GM21737 (cell line): Measurements from ENCODE around the gene GALK2.
"Not testable (repeated sequence)": the region's sequence is repeated elsewhere in the genome, so short reads cannot be mapped to it uniquely, and the experiment has no call there.

ENCODE experiments used
- ATAC-seq: cut with Tn5 transposase; IDR thresholded peaks from one replicate; pipeline ENCODE4 v1.9.1; 2021; ENCODE audit warnings: mild to moderate bottlenecking, moderate library complexity; ENCODE audit not compliant: unreplicated experiment

GALK2 gene

DNA sequence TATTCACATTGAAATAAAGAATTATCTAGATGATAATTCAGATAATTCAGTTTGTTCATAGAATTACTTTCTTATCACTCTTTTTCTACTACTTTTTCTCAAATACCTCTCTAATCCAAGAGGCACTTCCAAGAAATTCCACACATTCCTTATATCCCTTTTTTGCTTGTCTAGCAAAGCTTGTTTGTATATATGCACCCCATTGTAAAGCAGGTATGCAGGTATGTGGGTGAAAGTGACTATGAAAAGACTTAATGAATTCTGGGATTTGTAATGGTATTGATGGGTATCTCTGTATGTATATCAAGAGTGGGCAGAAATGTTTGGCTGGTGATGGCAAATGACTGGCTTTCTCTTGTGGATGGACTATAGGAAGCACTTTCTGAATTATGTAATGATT lies 158.9 kb downstream of the GALK2 start:
- no peak for ATAC-seq

DNA sequence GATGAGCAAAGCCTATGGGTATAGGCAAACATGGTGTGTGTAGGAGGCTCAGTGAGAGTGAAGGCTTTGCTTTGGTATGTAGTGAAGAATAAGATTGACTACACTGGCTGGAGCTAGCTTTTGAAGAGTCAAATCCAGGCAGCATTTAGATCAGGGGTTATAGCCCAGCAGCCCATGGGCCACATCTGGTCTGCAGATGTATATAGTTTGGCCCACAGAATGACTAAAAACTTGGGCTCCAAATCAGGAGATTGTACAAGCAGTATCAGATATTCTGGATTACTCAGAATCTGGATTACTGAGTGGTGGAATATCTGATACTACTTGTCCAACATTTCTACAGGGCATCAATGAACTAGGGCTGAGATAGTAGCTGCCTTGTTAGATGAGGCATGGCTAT lies 160.1 kb downstream of the GALK2 start:
- ATAC-seq, result no peak

DNA sequence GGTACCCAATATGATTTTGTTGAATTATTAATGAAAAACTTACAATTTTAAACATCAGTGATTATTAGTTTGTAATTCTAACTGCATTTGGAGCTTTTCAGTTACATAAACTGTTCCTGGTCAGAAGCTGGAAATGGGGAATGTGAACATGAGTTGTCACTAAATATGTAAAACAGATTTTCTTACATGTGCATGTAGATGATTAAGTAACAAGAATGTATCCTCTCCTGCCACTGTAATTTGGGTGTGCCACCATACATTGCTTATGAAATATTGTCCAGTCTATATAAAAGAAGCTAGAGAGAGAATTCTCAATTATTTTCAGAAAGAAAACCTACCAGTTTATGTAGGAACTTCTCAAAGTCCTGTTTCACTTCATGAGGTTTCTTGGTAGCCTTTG lies 161.4 kb downstream of the GALK2 start:
- ATAC-seq, result no peak

DNA sequence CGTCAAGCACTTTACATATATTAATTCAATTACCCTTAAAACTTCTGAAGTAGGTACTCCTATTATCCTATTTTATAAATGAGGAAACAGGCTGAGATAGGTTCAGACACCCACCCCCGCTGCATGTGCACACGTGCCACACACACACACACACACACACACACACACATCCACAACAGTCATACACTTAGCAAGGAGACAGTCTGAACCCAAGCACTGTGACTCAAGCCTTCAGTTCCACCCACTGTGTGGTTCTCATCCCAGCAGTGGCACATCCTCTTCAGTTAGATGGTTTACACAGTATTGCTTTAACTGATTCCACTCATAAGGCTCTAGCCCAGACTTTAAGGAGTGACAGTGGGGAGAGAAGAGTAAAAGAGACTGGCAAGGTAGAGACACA lies 161.9 kb downstream of the GALK2 start:
- no peak for ATAC-seq

DNA sequence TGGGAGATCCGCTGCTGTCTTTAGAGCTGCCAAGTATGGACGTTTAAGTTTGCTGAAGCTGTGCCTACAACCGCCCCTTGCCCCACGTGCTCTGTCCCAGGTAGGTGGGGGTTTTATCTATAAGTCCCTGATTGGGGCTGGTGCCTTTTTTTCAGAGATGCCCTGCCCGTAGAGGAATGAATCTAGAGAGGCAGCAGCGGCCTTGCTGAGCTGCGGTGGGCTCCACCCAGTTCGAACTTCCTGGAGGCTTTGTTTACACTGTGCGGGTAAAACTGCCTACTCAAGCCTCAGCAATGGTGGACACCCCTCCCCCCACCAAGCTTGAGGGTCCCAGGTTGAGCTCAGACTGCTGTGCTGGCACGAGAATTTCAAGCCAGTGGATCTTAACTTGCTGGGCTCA lies 169.6 kb downstream of the GALK2 start:
- no peak for ATAC-seq

DNA sequence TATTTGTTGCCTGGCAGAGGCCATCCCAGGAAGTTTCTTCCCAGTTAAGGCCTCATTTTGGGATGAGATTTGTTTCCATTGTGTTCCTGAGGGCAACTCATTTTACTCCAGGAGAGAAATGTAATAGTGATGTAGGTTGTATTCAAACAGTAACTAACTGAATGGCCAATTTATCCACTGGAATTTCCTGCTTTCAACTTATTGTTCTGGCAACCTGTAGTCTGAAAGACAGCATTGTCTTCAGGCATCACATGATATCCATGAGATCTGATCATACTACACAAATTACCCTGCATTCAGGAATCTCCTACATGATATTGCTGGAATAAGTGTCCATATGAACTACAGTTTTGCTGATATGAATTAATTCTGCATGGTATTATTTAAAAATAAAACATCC lies 173.5 kb downstream of the GALK2 start:
- no peak for ATAC-seq

DNA sequence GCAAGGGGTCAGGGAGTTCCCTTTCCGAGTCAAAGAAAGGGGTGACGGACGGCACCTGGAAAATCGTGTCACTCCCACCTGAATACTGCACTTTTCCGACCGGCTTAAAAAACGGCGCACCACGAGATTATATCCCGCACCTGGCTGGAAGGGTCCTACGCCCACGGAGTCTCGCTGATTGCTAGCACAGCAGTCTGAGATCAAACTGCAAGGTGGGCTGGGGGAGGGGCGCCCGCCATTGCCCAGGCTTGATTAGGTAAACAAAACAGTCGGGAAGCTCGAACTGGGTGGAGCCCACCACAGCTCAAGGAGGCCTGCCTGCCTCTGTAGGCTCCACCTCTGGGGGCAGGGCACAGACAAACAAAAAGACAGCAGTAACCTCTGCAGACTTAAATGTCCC lies 184.4 kb downstream of the GALK2 start:
- not testable (repeated sequence) for ATAC-seq

DNA sequence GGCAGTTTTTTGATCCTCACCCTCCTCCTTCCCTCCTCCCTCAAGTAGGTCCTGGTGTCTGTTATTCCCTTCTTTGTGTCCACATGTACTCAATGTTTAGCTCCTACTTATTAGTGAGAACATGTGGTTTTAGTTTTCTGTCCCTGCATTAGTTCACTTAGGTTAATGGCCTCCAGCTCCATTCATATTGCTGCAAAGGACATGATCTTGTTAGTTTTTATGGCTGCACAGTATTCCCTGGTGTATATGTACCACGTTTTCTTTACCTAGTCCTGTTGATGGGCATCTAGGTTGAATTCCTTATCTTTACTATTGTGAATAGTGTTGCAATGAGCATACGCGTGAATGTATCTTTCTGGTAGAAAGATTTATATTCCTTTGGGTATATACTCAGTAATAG lies 191.3 kb downstream of the GALK2 start:
- no peak for ATAC-seq

DNA sequence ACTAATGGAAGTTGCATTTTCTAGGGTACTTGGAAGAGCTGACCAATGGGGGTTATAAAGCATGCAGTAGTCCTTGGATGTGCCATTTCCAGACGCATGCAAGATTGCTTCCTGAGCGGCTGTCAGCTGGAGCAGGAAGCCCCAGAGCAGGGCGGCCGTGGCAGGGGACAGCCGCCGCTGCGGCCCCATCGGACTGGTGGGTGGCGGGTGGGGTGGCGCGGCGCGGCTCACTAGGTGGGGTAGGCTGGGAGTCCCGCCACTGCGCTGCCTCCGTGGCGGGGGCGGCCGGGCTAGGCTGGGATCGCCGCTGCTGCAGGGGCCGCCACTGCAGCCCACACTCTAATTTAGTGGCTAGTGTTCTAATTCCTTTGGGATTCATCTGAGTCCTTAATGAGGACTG lies 196.4 kb downstream of the GALK2 start:
- no peak for ATAC-seq

DNA sequence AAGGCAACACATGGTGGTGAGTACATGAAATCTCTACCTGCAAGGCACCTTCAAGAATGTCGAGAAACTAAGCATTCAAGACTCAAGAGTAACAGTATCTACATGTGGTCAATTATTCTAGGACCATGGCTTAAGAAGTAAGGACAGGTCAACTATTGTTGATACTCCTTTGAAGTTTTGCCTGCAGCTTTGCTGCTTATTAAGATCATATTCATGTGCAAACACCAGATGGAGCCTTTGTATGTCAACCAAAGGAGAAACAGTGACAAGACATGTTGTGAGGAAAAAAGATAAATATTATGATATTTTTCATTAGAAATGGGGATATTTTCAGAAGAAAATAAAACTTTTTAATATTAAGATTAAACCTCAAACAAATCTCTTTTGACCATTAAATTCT lies 200.7 kb downstream of the GALK2 start:
- ATAC-seq, result no peak

DNA sequence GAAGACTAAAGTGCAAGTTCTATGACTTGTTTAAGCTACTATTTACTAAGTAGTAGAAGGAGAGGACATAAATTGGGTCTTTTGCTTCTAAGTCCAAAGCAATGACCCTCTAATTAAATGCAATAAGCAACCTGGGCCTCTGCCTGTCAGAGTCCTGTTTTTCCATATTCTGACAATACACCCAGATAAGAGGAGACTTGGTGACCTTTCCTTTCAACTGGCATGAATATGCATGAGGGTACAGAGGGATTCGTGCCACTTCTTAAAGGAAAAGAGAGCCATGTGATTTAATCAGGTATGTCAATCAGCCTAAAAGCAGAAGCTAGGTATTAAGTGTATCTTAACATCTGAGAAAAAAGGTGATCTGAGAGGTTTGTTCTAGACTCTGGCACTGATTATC lies 202.3 kb downstream of the GALK2 start:
- ATAC-seq, result no peak

DNA sequence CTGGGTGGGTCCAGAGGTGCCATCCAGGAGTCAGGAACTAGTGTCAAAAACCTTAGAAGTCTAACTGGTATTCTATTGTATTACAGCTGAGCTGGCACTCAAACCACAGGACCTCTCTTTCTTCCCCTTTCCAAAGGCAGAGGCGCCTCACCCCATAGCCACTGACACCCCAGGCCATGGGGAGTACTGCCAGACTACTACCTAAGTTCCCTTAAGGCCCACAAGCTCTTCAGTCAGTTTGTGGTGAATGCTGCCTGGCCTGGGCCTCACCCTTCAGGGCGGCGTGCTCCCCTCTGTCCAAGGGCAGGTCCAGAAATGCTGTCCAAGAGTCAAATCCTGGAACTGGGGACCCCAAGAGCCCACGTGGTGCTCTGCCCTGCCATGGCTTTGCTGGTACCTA lies 209.9 kb downstream of the GALK2 start:
- no peak for ATAC-seq

DNA sequence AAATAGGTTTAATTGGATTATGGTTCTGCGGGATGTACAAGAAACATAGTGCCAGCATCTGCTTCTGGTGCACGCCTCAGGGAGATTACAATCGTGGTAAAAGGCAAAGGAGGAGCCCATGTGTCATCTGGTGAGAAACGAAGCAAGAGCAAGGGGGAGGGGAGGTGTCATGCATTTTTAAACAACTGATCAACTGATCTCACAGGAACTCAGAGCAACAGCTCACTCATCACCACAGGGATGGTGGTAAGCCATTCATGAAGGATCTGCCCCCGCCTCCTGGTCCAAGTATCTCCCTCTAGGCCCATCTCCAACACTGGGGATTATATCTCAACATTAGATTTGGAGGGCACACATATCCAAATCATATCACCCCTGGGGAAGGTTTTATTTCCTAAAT lies 210.9 kb downstream of the GALK2 start:
- no peak for ATAC-seq
